Tibial nerve (tissue), 4 donors: Measurements from ENCODE around the gene RENBP. TPM values are rescaled to one million over a fixed set of nuclear protein-coding genes. Genes with fewer than 3 reads are reported as not detected.

Experiments used
- DNase-seq, 2 donors: peaks; one replicate each; pipeline ENCODE4 v3.0.0-alpha.2; 2019; ENCODE audit warnings: low spot score in 2 of 2
- H3K27ac ChIP-seq, 4 donors: fragments of 200-600 bp; sonication (generic) in 3 of 4; one replicate each; pipeline ENCODE4 v1.5.1; 2017 to 2019; ENCODE audit warnings: mild to moderate bottlenecking in 1 of 4
- H3K27me3 ChIP-seq, 2 donors: fragments of 200-600 bp; sonication (generic) in 1 of 2; one replicate each; pipeline versions ENCODE4 v1.5.1 to v1.6.0; 2017 to 2019
- H3K36me3 ChIP-seq, 3 donors: fragments of 200-600 bp; sonication (generic); one replicate each; pipeline ENCODE4 v1.5.1; 2018 to 2019
- H3K4me1 ChIP-seq, 4 donors: fragments of 200-600 bp; sonication (generic) in 3 of 4; one replicate each; pipeline ENCODE4 v1.5.1; 2017 to 2019
- H3K4me3 ChIP-seq, 4 donors: fragments of 200-600 bp; sonication (generic) in 3 of 4; one replicate each; pipeline ENCODE4 v1.5.1; 2017 to 2019; ENCODE audit warnings: mild to moderate bottlenecking in 1 of 4, moderate library complexity in 1 of 4
- H3K9me3 ChIP-seq, 4 donors: fragments of 200-600 bp; sonication (generic) in 3 of 4; one replicate each; pipeline ENCODE4 v1.5.1; 2017 to 2019
- EP300 ChIP-seq, 2 donors: sonication (generic); formaldehyde crosslinking; IDR thresholded peaks; one replicate each; pipeline ENCODE4 v1.6.1; 2017; ENCODE audit warnings: antibody characterized with exemption in 2 of 2, mild to moderate bottlenecking in 1 of 2
- POLR2A ChIP-seq, 2 donors: fragments of 450-650 bp; IDR thresholded peaks; one replicate each; pipeline ENCODE4 v1.6.1; 2017; ENCODE audit warnings: antibody characterized with exemption in 2 of 2, mild to moderate bottlenecking in 2 of 2, moderate library complexity in 2 of 2
- WGBS, 2 donors: methylation state at CpG; one replicate each; pipeline ENCODE4 v1.1.5; 2018; 5-methylcytosine and 5-hydroxymethylcytosine counted together
- total RNA-seq, 4 donors: library from RNA; depleted of rRNA; stranded (reverse); fragments of >200 nt; gene quantifications; one replicate each; pipeline ENCODE4 v1.1.0, GENCODE V29; 2016
- TF ChIP-seq, protein P1 (sequence below), 5 experiments: fragments of 200-600 bp in 3 of 5; fragments of 450-650 bp in 2 of 5; sonication (generic) in 3 of 5; IDR thresholded peaks; one replicate each; pipeline ENCODE4 v1.5.1; 2016 to 2019; ENCODE audit warnings: antibody characterized with exemption in 5 of 5, mild to moderate bottlenecking in 3 of 5, moderate library complexity in 2 of 5

RENBP gene
- total RNA-seq, 4 donors from 2014 or later: 12.1 to 28.8 (median 17.8) TPM

DNA sequence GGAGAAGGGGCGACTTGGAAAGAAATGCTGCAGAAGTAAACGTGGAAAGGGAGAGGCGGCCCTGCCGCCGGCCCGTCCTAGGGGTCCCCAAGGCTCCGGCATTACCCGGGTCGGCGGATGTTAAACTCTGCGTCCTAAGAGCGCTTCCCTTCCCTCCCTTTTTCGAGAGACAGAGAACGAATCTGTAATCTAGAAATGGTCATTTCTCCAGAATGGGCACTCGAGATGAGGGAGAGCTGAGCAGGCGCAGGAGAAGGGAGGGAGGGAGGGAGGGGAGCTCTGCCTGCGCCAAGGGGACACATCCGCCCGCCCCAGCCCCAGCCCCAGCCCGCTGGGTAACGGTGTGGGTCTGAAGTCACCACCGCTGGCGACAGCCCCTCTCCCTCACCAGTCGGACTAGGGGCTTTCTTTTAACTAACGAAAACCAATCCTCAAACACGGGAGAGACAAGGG, 25.5 kb upstream of the RENBP start:
- Histone ChIP-seq H3K36me3 (no peaks in the 10 kb centered on the region), H3K4me3 (peak overlapping the region; percentile 64 to 95 (median 78)), H3K27me3 (no peaks in the 10 kb centered on the region), H3K4me1 (peaks cover 0 to 63% (median 34%) of the 10 kb centered on the region in 4 donors), H3K27ac (peak overlapping the region; percentile 95 to 98 (median 97)), H3K9me3 (no peaks in the 10 kb centered on the region)
- DNase-seq: no peak
- TF ChIP-seq POLR2A (IDR thresholded peaks at IDR 0.05) (no peak), EP300 (IDR thresholded peaks at IDR 0.05) (no peak)
- TF ChIP-seq, protein P1, sequence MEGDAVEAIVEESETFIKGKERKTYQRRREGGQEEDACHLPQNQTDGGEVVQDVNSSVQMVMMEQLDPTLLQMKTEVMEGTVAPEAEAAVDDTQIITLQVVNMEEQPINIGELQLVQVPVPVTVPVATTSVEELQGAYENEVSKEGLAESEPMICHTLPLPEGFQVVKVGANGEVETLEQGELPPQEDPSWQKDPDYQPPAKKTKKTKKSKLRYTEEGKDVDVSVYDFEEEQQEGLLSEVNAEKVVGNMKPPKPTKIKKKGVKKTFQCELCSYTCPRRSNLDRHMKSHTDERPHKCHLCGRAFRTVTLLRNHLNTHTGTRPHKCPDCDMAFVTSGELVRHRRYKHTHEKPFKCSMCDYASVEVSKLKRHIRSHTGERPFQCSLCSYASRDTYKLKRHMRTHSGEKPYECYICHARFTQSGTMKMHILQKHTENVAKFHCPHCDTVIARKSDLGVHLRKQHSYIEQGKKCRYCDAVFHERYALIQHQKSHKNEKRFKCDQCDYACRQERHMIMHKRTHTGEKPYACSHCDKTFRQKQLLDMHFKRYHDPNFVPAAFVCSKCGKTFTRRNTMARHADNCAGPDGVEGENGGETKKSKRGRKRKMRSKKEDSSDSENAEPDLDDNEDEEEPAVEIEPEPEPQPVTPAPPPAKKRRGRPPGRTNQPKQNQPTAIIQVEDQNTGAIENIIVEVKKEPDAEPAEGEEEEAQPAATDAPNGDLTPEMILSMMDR (IDR thresholded peaks at IDR 0.05): no peak
- 0 to 15% methylated on average over 12 to 26 of the region's 26 CpGs for WGBS, 2 donors

DNA sequence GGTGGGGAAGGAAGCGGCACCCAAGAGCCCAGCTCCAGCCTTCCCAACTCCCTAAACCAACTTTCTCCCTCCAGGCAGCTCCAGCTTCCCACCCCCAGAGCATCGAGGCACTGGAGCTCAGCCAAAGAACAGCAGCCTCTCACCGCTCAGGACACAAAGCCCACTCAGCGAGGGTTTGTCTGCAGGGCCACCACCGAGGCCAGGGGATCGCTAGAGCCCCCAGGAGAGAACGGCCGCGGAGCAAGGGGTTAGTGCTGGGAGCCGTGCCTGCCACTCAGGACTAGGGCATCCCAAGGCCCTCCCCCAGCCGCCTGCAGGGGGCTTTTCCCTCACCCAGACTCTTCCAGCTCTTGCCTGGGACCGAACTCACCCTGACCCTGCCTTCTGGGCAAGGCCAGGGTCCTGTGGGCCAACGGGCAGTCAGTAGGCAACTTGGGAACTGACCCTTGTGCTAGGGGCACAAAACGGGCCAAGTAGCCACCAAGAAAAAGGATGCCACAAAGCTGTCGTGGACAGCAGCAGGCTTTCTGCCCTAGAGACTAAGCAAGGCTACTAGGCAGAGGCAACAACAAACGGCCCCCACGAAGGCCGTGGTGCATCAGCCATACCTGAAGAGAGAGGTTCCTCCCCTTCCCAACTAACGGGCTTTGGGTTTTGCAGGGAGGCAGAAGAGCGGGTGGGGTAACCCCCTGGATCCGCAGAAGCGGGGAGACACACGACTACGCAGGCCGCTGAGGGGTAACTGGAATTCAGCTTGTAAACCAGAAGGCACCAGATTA, 24.9 kb upstream of the RENBP start:
- WGBS, 2 donors: 4 to 41% methylated on average over 4 to 24 of the region's 25 CpGs
- H3K4me3 ChIP-seq: peak overlapping the region; percentile 64 to 95 (median 78)
- H3K27ac ChIP-seq: peak overlapping the region; percentile 95 to 98 (median 97)
- H3K36me3 ChIP-seq: no peaks in the 10 kb centered on the region
- TF ChIP-seq POLR2A (IDR thresholded peaks at IDR 0.05): no peak
- TF ChIP-seq, protein P1 (IDR thresholded peaks at IDR 0.05): no peak
- no peak for TF ChIP-seq EP300 (IDR thresholded peaks at IDR 0.05)
- peaks cover 0 to 62% (median 34%) of the 10 kb centered on the region in 4 donors for H3K4me1 ChIP-seq
- H3K9me3 ChIP-seq: no peaks in the 10 kb centered on the region
- DNase-seq: no peak
- H3K27me3 ChIP-seq: no peaks in the 10 kb centered on the region

DNA sequence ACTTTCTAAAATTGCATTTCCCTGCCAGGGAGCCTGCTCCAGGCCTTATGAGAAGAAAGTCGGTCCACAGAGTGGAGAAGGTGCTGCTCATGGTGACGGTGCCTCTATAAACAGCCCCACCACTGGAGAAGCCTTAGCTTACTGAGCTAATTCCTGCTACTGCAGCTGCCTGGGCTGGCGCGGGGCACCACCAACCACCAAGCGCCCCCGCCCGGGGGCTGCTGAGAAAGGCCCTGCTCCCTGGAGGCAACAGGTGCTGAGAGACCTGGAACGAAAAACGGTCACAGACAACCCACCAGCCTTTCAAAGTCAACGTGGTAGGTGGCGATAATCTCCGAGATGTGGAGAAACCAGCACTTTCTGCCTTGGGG, 24.3 kb upstream of the RENBP start:
- Histone ChIP-seq H3K27me3 (no peaks in the 10 kb centered on the region), H3K4me1 (peaks cover 0 to 56% (median 34%) of the 10 kb centered on the region in 4 donors), H3K4me3 (peak overlapping the region in 3 of 4 donors; percentile 64 to 82 (median 74)), H3K9me3 (no peaks in the 10 kb centered on the region), H3K27ac (peak overlapping the region; percentile 95 to 98 (median 97)), H3K36me3 (peaks cover 0 to 6% (median 0%) of the 10 kb centered on the region in 3 donors)
- no peak for DNase-seq
- WGBS, 2 donors: 48% methylated on average over 12 of the region's 12 CpGs; no CpG with 5 or more reads in 1 of the 2 donors
- TF ChIP-seq EP300 (IDR thresholded peaks at IDR 0.05) (no peak), POLR2A (IDR thresholded peaks at IDR 0.05) (no peak)
- TF ChIP-seq, protein P1 (IDR thresholded peaks at IDR 0.05): no peak

DNA sequence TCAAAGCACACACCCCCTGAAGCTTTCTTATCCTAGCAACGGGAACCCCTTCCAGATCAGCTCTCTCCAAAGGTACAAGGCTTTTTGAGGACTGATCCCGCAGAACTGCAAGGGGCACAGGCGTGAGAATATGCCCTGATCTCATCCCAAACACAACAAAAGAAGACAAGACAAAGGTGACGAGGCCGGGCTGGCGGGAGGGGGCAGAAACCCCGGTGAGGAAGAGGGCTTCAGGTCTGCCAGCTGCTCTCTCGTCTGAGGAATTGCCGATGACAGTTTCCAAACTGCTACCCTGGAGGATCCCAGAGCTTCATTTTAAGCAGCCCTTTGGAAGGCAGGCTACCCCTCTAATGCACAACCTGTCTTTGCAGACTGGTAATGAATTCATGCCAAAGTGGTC, 23.8 kb upstream of the RENBP start:
- Histone ChIP-seq H3K27me3 (no peaks in the 10 kb centered on the region), H3K36me3 (peaks cover 0 to 10% (median 0%) of the 10 kb centered on the region in 3 donors), H3K9me3 (no peaks in the 10 kb centered on the region), H3K4me3 (peak overlapping the region in 2 of 4 donors; percentile 64 to 74), H3K4me1 (peaks cover 0 to 52% (median 32%) of the 10 kb centered on the region in 4 donors), H3K27ac (peak overlapping the region in 3 of 4 donors; percentile 96 to 98 (median 98))
- no peak for DNase-seq
- WGBS, 2 donors: 18 to 58% methylated on average over 8 to 9 of the region's 9 CpGs
- TF ChIP-seq POLR2A (IDR thresholded peaks at IDR 0.05): no peak
- TF ChIP-seq, protein P1 (IDR thresholded peaks at IDR 0.05): no peak
- no peak for TF ChIP-seq EP300 (IDR thresholded peaks at IDR 0.05)
